Measurements from ENCODE around the gene SMIM13.

GRCh38 chr6:11140056-11140455 is 46.4 kb downstream of the SMIM13 start:
- no peak for TF ChIP-seq CTCF (IDR thresholded peaks at IDR 0.05)
- TF ChIP-seq POLR2A (IDR thresholded peaks at IDR 0.05) = no peak
- TF ChIP-seq EP300 (IDR thresholded peaks at IDR 0.05) = no peak
